ENCODE results near the gene CX3CR1. TPM values are rescaled to one million over a fixed set of nuclear protein-coding genes. Genes with fewer than 3 reads are reported as not detected.
"Not testable (repeated sequence)": the region's sequence is repeated elsewhere in the genome, so short reads cannot be mapped to it uniquely, and the experiment has no call there.

Gene CX3CR1
- total RNA-seq, 1 donor from 2014 or later = 2.1 TPM

DNA sequence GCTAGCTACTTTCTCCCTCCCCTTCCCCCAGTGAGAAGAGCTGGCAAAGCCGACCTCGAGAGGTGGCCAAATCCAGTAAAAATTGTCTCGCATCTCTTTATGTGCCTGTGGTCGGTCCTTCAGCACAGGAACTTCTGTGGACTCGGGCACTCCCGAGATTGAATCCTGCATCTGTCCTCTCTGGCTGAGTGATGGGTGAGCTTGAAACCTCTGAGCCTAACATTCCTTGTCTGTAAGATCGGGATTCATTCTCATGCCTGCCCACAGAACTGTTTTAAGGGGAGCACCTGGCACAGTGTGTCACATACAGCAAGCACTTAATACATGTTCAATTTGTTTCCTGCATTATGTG lies 11.3 kb downstream of the CX3CR1 start:
- intact Hi-C loops (cut with micrococcal nuclease) = no loop called here

DNA sequence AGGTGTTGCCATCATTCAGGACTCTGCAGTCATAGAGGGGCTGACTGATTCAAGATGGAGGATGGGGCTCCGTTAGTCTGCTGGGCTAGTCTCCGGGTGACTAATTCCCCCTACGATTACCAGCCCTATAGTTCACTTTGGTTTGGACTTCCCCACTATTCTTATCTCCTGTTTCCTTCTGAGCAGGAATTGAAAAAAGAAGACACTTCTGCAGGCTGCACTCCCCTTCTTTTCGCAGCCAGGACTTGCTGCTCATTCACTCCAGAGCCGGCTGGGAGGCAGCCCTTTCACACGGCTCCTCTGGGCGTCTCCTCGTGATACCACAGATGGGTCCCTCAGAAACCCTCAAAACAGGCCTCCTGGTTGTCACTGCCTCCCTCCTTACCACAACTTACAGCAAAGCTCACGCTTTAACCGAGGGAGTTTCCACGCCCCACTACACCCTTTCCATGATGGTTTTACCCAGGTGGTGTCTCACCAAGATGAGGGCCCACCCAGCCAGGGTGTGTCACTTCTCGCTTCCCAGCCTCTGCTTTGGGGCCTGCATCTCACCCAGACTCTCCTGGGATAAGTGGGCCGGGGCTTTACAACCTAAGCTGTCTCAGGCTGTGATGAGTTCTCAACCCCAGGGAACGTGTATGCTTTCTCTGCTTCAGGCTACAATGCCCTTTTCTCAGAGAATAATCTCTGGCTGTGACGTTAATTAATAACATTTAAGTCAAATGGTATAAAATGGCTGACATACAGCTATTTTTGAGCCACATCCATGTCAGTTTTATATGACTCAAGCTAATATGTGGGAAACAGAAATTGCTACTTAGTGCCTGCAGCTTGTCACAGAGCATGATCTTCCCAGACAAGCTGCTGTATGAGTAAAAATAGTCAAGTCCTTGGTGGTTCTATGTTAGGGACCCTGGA lies 11.9 kb downstream of the CX3CR1 start:
- intact Hi-C loops (cut with micrococcal nuclease) = no loop called here

DNA sequence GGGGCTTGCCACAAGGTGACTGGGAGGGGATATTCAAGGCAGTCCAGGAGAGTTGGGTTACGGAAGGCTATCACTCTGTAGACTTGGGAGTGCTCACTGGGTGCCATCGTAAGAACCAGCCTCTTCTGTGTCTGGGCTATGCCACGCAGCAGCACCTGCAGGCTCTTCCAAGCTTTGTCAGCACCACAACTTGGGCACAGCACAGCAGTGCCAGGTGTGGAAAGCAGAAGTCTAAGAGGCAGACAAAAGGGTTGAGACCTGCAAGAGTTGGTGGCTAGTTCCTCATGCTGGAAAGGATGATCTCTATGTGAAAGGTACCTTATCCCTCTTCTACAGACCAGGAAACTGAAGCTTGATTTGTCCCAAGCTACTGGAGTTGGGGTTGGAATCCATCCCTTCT lies 15.8 kb downstream of the CX3CR1 start:
- intact Hi-C loops (cut with micrococcal nuclease) = no loop called here

DNA sequence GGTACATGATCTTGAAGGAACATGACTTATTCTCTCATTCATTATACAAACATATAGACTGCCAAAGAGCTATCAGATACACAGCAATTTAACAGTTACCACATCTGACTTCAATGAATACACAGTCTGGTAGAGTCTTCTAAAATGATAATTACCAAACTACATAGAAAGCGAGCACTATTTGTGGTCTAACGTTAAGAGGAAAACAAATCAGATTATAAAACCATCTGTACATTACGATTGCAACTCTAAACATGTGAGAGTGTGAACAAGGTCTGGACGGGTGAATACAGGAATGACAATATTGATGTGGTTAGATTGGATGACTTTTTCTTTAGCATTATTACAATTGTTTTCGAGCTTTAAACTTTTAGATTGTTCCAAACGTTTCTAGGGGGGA lies 16.3 kb downstream of the CX3CR1 start:
- intact Hi-C loops (cut with micrococcal nuclease) = no loop called here

- intact Hi-C loops (cut with micrococcal nuclease) = no loop called here
Observed at GRCh38 chr3:39262846-39263245, 17.0 kb downstream of the CX3CR1 start.

DNA sequence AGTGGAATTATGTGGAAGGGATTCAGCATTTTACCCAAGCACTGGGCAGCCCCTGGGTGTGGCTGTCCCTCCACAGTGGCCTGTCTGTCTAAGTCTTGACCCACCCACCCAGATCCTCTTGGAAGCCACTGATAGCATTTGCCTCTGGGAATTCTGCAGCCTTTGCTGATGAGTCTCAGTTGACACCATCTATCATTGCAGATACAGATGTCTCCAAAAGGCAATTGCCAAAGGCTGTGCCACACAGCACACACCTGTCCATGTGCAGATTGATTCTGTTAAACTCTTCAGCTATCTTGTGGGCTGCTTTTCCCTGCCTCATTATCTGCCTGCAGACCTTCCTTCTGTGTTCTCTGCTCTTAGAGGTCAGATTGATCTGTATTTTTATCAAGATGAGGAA lies 18.1 kb downstream of the CX3CR1 start:
- intact Hi-C loops (cut with micrococcal nuclease) = loop anchor here (1.0 to 2.0 kb wide), 4 partner anchors 27 to 72 kb away; no protein-coding TSS in a partner anchor

DNA sequence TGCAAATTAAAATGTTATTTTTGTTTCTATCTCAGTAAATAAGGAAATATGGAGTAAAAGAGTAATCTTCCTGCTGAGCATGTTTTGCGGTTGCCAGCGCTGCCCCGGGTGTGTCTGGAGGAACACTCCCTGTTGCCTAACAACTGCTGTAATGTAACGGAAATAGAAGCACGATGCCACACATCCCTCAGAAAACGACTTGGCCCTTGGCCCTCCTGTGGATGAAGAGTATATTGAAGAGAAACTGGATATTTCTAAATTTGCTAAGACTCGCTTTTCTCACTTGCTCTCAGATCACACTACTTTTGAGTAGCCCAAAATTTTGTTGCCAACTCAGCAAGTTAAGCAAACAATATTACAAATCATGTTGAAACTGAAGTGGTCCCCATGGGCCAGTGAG lies 18.9 kb downstream of the CX3CR1 start:
- intact Hi-C loops (cut with micrococcal nuclease) = loop anchor here (1.0 to 2.0 kb wide), 4 partner anchors 26 to 72 kb away; no protein-coding TSS in a partner anchor

DNA sequence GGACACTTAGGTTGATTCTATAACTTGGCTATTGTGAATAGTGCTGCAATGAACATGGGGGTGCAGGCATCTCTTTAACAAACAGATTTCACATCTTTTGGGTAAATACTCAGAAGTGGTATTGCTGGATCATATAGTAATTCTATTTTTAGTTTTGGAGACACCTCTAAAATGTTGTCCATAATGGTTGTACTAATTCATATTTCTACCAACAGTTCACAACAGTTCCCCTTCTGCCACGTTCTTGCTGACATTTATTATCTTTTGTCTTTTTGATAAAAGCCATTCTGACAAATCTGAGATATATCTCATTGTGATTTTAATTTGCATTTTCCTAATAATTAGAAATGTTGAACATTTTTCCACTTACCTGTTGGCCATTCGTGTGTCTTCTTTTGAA lies 19.5 kb downstream of the CX3CR1 start:
- intact Hi-C loops (cut with micrococcal nuclease) = loop anchor here (2.0 kb wide), 2 partner anchors 26 to 30 kb away; no protein-coding TSS in a partner anchor

- intact Hi-C loops (cut with micrococcal nuclease) = no loop called here
Observed at GRCh38 chr3:39255503-39256325, 24.1 kb downstream of the CX3CR1 start.

DNA sequence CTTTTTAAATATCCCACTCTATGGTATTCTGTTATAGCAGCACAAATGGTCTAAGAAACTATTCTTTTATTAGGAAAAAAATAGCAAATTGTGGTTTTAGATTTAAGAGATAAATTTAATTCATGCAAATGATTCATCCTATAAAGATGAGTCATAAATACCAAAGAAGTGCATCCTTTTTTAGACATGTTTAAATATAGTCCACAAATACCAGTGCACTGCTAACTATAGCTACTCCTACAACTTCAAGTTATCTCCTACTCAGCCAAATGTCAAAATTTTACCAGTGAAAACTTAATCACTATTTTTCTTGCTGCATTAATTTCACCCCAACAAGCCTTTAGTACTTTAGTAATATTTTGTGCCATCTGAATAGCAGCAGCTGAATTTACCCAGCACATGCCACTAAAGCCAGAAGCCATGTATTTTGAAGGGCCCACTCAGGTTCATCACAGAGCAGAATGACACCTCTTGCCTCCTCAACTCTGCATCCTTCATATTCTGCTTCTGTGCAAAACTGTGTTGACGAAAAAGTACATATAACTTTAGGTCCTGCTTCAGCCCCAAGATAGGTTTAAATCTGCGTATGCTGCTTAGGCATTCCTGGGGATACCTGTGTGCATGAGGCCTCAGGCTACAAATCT lies 24.9 kb downstream of the CX3CR1 start:
- intact Hi-C loops (cut with micrococcal nuclease) = no loop called here

GRCh38 chr3:39251576-39251975 lies 28.3 kb downstream of the CX3CR1 start:
- intact Hi-C loops (cut with micrococcal nuclease) = no loop called here

- intact Hi-C loops (cut with micrococcal nuclease) = no loop called here
Observed at GRCh38 chr3:39250116-39250747, 29.6 kb downstream of the CX3CR1 start.

GRCh38 chr3:39249453-39250115 lies 30.3 kb downstream of the CX3CR1 start:
- intact Hi-C loops (cut with micrococcal nuclease) = no loop called here

- intact Hi-C loops (cut with micrococcal nuclease) = no loop called here
Observed at GRCh38 chr3:39241561-39241960, 38.3 kb downstream of the CX3CR1 start.

DNA sequence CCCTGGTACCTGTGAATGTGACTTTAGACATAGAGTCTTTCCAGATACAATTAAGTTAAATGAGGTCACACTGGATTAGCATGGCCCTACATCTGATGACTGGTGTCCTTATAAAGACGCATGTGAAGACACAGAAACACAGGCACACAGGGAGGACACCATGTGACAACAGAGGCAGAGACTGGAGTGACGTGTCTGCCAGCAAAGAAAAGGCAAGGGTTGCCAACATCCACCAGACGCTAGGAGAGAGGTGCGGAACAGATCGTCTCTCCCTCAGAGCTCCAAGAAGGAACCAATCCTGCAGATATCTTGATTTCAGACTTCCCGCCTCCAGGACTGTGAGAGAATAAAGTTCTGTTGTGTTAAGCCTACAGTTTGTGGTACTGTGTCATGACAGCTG lies 42.8 kb downstream of the CX3CR1 start:
- intact Hi-C loops (cut with micrococcal nuclease) = no loop called here

- intact Hi-C loops (cut with micrococcal nuclease) = loop anchor here (2.0 kb wide), 1 partner anchor 26 kb away; no protein-coding TSS in a partner anchor
Observed at GRCh38 chr3:39234651-39235050, 45.2 kb downstream of the CX3CR1 start.

DNA sequence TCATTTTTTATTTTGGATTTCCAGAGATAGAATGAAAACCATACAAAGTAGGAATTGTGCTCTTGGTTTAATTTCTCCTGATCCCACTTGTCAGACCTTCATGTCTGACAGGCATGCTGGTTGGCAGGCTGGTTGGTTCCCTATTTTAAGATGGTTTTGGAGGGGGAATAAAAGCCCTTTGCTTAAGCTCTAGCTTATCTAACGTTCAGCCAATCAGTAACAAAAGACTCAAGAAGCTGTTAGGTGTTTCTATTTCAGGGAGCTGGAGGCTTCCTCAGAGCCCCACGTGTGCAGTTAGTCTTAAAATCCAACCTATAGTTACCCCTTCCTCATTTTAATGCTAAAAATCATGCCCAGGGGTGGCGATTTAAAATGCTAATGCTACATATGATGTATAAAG lies 47.0 kb downstream of the CX3CR1 start:
- intact Hi-C loops (cut with micrococcal nuclease) = no loop called here

GRCh38 chr3:39230453-39230852 lies 49.4 kb downstream of the CX3CR1 start:
- intact Hi-C loops (cut with micrococcal nuclease) = no loop called here

GRCh38 chr3:39228496-39228895 lies 51.3 kb downstream of the CX3CR1 start:
- intact Hi-C loops (cut with micrococcal nuclease) = no loop called here

DNA sequence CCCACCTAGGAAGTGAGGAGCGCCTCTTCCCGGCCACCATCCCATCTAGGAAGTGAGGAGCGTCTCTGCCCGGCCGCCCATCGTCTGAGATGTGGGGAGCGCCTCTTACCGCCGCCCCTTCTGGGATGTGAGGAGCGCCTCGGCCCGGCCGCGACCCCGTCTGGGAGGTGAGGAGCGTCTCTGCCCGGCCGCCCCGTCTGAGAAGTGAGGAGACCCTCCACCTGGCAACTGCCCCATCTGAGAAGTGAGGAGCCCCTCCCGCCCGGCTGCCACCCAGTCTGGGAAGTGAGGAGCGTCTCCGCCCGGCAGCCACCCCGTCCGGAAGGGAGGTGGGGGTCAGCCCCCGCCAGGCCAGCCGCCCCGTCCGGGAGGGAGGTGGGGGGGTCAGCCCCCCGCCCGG lies 52.2 kb downstream of the CX3CR1 start:
- intact Hi-C loops (cut with micrococcal nuclease) = not testable (repeated sequence)

All from T-helper 2 cell treated with Interferon-gamma antibody and Interleukin-4, amounts not matched to agents 100 ng/mL and 5 ng/mL, for 36 hours (primary cell).